CD4-positive, alpha-beta T cell treated with Interleukin-6 at 100 ng/mL for 8 hours (primary cell): ENCODE data around the gene CATSPERD.
"Not testable (repeated sequence)": the region's sequence is repeated elsewhere in the genome, so short reads cannot be mapped to it uniquely, and the experiment has no call there.

Experiments
- DNase-seq: peaks from one replicate; pipeline ENCODE4 v3.0.0-alpha.2; 2020; ENCODE audit warnings: mixed read lengths, low spot score

The CATSPERD gene

DNA sequence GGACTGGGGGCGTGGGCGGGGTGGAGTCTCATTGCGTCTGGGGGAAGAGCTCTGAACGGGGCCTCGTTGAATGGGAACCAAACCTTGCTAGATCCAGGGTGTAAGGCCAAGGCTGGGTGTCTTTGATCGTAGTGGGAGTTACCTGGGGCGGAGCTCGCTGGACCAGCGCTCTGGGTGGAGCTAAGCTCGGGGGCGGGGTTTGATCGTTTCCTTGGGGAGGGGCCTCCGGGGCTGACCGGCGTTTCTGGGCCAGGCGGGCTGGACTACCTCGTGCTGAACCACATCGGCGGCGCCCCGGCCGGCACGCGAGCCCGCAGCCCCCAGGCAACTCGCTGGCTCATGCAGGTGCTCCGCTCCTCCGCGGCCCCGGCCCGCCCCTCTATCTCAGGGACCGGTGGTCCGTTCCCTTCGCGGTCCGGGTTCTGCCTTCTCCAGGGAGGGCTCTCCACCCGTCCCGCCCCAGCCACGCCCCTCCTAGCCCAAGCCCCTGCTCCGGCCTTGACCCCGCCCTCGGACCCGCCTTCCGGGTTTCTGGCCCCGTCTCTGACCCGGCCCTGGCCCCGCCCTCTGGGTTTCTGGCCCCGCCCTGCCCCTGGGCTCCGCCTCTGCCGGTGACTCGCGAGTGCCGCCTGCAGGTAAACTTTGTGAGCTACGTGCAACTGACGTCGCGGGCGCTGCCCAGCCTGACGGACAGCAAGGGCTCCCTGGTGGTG is 33.6 kb upstream of the CATSPERD start:
- peak; percentile 95 for DNase-seq

DNA sequence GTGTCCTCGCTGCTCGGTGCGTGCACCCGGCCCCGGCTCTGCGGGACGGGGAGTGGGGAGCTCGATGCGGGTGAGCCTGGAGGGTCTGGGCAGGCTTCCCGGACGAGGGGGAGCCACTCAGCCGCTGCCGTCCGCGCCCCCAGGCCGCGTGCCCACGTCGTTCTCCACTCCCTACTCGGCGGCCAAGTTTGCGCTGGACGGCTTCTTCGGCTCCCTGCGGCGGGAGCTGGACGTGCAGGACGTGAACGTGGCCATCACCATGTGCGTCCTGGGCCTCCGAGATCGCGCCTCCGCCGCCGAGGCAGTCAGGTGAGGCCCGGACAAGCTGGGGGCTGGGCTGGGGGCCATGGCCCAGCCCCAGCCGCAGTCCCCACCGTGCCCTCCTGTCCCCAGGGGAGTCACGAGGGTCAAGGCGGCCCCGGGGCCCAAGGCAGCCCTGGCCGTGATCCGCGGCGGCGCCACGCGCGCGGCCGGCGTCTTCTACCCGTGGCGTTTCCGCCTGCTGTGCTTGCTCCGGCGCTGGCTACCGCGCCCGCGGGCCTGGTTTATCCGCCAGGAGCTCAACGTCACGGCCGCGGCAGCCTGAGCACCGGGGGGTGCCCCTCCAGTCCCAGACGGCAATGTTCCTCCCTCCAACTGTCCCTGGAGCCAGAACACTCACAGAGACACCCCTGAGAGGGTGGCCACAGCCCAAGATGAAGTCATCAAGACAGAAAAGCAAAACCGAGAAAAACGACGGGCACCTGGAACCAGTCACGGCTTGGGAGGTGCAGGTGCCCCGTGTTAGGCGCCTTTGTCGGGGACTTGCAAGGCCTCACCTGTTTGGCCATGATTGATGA is 32.9 kb upstream of the CATSPERD start:
- no peak for DNase-seq

DNA sequence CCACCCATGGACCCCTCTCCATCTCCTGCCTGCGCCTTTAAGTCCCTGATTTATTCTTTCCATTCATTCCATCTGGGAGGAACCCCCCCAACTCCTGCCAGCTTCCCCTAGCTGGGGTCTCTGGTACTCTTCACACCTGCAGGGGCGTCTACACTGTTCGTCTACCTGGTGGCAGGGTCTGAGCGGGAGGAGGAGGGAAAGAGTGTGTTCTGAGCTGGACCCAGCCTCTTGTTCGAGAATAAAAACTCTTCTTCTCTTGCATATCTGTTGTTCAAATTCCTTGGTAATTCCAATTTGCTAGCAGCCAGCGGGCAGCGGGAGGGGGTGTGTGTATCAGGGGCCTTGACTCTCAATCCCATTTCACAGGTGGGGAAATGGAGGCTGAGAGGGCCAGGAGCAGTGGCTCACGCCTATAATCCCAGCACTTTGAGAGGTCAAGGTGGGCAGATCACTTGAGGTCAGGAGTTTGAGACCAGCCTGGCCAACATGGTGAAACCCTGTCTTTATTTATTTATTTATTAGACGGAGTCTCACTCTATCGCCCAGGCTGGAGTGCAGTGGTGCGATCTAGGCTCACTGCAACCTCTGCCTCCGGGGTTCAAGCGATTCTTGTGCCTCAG is 32.1 kb upstream of the CATSPERD start:
- not testable (repeated sequence) for DNase-seq

DNA sequence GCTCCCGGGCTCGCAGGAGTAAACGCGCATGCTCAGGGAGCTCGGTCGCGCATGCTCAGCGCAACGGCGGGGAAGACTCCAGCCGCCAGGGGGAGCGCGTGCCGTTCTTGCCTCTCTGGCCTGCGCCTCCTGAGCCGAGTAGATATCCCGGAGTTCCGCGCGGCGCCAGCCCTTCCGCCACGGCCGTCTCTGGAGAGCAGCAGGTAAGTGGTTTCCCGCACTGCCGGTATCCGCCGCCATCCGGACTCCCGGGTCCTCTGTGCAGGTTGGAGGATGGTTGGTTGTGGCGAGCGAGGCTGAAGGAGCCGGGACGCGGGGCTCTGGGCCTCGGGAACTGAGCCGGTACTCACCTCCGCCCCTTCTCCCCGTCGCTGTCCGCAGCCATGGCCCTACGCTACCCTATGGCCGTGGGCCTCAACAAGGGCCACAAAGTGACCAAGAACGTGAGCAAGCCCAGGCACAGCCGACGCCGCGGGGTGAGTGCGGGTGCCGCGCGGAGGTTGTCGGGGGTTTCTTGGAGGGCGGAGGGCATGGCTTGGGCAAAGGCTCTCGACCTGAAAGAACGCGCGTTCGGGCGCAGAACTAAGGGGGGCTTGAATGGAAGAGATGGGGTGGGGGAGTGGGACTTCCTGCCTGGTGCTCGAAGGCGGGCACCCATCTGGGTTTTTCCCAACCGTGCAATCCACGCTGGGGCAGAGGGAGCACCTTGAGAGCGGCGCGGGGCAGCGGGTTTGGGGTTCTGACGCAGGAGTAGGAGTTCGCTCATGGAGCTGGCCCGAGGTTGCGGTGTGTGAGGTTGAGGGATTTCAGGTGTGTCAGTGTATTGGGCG is 30.1 kb upstream of the CATSPERD start, which contains the start of gene RPL36:
Gene RPL36 (plus strand): TSS at position 171 of the 830 bp plus-strand sequence. CDS start 213 bp downstream, at position 384.
- DNase-seq: peak; percentile 97

DNA sequence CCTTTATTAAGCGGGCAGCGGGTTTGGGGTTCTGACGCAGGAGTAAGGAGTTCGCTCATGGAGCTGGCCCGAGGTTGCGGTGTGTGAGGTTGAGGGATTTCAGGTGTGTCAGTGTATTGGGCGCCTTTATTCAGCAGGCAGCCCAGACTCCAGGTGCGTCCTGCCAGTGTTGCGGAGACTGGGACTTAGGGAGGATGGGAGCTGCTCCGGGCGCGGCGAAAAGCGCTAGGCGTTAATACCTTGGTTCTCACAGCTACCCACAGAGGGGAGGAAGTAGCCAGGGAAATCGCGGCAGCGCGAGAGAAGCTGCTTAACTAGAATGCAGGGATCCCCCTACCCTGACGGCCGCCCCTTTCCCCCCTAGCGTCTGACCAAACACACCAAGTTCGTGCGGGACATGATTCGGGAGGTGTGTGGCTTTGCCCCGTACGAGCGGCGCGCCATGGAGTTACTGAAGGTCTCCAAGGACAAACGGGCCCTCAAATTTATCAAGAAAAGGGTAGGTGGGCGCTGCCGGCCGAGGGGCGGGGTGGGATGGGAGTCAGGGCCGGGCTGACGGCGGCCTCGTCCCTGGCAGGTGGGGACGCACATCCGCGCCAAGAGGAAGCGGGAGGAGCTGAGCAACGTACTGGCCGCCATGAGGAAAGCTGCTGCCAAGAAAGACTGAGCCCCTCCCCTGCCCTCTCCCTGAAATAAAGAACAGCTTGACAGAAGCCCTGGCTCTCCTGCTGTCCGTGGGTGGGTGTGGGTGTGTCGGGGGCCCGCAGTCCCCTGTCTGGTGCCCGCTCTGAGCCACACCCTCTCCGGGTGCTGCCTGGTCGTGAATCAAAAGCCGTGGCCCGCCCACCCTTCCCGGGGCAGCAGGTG is 29.2 kb upstream of the CATSPERD start:
- DNase-seq: peak; percentile 23

DNA sequence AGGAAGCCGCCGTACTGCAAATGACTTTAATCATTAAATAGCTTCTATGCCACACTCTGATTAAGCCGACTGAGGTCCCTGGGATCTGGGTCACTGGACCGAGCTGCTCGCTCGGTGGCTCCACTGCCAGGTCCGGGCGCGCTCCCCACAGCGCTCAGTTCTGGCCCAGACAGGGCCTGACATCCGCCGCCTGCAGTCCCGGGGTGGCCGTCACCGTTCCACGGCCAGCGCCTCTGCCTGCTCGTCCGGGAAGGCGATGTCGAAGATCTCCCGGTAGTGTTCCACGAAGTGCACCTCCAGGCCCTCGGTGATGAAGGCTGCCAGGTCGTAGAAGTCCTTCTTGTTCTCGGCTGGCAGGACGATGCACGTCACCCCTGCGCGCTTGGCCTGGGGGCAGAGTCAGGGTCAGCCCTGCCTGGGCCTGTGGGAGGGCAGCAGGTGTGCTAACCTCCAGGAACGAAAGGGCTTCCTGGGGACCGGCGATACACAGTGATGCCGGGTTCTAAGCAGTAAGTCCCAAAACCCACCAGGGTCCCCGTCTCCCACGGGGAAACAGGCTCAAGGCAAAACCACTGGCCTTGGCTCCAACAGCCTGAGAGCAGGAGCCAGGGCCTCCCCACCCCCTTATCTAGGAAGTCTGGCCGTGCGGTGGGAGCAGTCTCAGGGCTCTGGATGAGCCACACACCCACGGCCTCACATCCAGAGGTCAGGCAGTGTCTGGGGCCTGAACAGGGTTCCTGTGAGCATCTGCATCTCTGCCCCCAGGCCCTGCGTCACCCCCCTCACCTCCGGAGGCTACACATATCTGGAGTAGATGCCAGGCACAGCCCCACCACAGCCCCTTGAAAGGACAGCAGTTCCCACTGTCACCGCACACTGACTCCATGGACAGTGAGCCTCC is 28.4 kb upstream of the CATSPERD start:
- DNase-seq: no peak

DNA sequence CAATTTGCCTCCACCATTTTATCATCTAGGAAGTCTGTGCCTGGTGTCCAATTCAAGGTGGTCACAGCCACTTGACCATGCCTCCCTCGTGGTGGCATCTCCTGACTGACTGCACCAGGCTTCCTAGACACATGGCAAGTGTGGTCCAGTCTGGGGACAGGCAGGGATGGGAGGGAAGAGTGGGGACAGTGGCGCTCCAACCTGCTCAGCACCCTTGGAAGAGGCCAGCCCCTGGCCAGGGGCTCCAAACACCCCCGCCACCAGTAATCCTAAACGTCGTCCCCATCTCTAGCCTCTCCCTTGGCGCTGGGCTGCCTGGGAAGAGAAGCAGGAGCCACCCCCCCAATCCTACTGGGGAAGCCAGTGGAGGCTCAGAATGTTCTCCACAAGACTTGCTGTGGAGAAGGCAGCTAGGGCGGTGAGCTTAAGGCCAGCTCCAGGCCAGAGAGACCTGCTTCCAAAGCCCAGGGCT is 27.7 kb upstream of the CATSPERD start:
- DNase-seq: no peak

DNA sequence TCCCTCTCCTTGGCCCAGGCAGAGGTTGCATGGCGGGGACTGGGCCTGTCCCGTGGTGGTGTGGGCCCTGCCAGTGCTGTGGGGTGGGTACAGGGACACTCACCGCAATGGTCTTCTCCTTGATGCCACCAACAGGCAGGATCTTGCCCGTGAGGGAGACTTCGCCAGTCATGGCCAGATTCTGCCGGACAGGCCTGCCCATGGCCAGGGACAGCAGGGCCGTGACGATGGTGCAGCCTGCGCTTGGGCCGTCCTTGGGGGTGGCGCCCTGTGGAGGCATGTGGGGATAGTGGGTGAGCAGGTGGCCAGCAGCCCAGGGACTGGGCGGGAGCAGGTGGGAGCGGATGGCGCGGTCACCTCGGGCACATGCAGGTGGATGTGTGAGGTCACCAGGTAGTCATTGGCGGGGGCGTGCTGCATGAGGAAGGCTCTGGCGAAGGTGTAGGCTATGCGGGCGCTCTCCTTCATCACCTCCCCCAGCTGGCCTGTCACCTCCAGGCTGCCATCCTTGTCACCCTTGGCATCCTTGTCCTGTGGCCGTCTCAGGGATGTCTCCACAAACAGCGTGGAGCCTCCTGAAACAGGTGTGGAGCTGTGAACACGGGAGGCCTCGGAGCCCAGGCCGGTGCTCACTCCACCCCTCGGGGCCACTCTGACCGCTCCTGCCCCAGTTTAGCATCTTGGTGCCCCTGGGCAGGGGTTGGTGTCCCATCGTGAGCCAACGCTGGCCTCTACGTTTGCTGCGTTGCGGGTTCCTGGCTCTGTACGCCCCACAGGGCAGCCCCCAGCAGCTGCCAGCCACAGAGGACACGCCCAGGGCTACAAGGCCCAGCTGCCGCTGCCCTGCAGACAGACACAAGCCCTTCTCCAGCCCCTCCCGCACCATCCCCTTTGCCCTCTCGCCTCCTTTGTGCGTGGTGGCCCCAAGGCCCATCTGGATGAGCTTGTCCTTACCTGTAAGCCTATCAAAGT is 27.0 kb upstream of the CATSPERD start:
- DNase-seq: no peak

DNA sequence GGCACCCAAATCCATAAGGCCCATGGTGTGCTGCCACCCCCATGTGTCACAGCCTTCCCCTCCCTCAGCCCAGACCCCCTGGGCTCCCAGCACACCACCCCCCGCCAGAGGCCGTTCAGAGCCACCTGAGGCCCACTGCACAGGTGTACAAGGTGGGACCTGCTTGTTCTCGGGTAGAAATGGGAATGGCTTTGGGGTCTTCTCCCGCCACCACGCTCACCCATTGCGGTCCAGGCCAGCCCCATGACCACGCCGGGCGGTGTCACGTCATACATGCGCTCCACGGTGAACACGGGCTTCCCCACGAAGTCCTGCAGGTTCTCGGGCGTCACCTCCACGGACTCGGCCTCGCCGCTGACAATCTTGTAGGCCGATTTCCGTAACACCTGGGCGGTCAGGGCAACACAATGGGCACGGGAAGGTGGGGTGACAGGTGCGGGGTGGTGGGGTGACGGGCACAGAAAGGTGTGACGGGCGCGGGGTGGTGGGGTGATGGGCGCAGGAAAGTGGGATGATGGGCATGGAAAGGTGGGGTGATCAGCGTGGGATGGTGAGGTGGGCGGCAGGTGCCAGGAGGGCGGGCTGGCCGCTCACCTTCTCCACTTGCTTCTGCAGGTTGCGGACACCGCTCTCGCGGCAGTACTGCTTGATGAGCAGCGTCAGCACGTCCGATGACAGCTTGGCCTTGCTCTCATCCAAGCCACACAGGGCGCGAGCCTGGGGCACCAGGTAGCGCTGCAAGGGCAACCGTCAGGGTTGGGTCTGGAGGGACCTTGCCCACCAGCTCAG is 26.1 kb upstream of the CATSPERD start:
- no peak for DNase-seq

DNA sequence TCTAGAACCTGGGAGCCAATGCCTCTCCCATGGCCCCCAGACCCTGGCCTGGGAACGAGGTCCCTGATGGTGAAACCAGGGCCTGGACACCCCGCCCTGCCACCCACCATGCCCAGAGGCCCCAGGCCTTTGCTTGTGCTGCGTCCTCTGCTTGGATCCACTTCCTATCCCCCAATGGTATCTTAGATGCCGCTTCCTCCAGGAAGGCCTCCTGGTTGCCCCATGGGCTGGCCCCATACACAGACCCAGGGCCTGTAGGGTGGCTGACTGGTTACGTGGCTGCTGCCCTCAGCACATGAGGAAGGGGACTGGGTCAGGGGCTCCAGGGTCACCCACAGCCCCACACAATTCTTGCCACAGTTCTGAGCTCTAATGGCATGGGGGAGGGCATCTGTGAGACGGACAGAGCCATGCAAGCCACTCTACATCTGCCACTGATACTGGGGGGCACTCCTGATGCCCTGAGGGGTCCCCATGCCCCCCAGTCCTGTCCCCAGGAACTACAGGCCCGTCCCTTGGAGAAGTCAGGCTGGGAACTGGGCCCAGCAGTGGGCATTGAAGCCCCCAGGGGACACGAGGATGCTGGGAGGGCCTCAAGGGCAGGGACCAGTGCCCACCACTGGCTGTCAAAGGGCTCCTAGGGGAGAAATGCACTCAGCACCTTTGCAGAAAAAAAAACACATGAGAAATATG is 25.3 kb upstream of the CATSPERD start:
- DNase-seq: no peak

DNA sequence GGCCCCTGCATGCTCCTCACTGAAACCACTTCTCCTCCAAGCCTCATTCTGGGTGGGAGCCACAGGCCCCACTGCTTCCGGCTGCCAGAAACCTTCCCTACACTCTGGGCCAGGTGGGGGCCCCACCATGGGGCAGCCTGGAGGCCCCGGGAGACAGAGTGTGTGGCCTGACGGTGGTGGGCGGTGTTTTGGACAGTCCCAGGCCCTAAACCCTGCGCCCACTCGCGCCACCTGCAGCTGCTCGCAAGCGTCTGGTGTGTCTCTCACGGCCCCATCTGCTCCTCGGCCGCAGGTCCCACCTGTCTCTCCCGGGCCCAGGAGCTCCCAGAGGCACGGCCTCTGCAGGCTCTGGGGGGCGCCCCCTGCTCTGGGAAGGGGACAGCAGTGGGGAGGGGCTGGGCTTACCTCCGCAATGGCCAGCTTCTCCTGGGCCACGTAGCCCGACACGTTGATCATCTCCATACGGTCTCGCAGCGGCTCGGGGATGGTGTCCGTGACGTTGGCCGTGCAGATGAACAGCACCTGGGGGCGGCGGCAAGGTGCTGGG is 24.7 kb upstream of the CATSPERD start:
- no peak for DNase-seq

DNA sequence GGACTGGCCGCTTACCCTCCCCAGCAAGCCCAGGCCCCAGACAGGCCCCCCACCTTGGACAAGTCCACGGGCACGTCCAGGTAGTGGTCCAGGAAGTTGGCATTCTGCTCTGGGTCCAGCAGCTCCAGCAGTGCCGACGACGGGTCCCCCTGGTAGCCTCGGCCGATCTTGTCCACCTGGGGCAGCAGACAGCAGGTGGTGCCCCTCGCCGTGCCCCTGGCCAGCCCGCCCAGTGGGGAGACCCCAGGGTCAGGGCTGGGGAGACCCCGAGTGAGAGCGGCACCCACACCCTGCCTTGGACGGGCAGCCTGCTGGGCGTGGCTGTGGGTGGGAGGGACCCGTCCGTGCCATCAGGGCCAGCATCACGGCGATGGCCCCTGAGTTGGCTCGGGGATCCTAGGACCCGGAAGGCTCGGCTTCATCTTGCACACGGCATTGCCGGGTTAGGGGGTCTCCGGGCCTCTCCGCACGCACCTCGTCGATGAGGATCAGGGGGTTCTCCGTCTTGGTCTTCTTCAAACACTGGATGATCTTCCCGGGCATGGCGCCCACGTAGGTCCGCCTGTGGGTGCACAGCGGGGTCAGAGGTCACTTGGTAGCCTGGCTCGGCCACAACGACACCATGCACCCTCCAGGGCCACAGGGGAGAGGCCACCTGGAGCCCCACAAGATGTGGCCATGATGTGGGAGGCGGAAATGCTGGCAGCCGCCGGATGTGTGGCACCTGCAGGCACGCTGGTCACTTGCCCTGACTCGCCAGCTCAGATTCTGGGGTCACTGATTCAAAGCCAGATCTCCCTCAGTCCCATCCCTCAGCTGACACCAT is 24.0 kb upstream of the CATSPERD start:
- DNase-seq: no peak

DNA sequence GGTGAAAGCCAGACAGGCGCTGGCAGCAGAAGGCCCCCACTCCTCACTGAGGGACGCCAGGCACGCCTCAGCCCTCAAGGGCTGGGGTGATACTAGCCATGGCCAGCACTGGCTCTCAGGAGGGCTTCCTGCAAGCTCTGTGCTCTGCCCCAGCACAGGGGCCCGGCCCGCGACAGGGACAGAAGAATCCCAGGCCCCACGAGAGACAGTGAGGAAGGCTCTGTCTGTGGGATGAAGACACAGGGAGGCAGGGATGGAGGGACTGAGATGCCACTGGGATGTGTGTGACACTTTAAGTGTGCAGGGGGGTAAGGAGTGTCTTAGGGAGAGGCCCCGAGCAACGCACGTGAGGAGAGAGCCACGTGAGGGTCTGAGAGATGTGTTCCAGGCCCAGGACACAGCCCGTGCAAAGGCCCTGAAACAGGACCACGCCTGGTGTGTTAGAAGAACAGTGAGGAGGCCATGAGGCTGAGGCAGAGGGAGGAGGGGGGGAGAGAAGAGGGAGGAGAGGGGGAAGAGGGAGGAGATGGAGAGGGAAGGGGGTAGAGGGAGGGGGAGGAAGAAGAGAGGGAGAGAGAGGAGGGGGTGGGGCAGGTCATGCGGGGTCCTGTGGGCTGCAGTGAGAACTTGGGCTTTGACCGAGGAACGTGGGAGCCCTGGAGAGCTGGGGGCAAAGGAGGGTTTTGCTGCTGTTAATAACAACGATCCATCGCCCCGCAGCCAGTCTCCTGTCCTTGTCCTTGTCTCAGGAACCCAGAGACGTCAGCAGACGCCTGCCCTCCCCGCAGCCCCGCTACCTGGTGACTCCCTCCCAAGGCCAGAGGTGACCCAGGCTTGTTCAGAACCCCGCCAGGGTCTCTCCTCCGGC is 23.2 kb upstream of the CATSPERD start:
- no peak for DNase-seq

DNA sequence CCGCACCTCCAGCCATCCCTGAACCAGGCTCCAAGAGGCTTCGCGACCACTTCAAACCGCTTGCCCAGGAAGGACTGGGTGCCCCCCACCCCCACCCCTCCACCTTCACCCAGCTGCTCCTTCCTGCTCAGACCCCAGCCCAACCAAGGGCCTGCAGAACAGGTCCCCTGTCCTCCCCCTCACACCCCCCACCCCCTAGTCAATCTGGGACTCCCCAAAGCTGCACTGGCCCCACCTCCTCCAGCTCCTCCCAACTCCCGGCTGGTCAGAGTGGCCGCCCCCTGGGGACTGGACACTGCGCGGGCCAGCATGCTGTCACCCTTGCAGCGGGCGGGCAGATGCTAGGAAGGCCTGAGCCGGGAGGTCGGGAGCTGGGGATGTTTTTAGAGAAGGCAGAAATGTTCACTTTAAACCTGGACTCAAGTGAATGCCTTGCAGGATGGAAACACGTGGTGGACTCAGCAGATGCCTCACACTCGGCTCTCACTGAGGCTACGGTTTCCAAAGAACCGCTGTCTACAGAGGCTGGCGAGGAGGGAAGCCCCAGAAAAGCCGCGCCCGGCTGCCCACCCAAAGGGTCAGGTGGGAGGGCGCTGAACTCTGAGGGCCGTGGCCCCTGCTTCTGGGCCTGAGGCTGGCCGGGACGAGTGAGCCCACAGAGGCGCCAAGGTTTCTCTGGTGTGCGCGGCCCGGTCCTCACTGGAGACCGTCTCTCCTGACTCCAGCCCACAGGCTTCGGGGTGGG is 22.4 kb upstream of the CATSPERD start:
- DNase-seq: no peak
